Bronchial epithelial cell (primary cell): Measurements from ENCODE around the gene PIAS4. TPM values are rescaled to one million over a fixed set of nuclear protein-coding genes. Genes with fewer than 3 reads are reported as not detected.

Source experiments
- DNase-seq: peaks from one replicate; pipeline ENCODE4 v3.0.0-alpha.2; 2010; ENCODE audit warnings: low read depth
- FAIRE-seq: peaks from 2 replicates; lab custom pipeline; 2011; peaks lifted over from hg19 to GRCh38; lab: Jason Lieb, UNC
- H3K27me3 ChIP-seq: 2 replicates; pipeline ENCODE4 v1.5.1; 2011; ENCODE audit warnings: low read length; ENCODE audit not compliant: control insufficient read depth, insufficient read depth
- H3K36me3 ChIP-seq: 2 replicates; pipeline ENCODE4 v1.5.1; 2011; ENCODE audit warnings: low read length; ENCODE audit not compliant: control insufficient read depth, insufficient read depth
- H3K4me3 ChIP-seq: 2 replicates; pipeline ENCODE4 v1.5.1; 2011; ENCODE audit warnings: mild to moderate bottlenecking, low read depth, low read length, control low read depth
- total RNA-seq: library from RNA; depleted of rRNA; stranded (reverse); fragments of >200 nt; gene quantifications from 2 replicates; pipeline ENCODE4 v1.2.1, GENCODE V29; 2014
- TF ChIP-seq, protein P1 (sequence below): IDR thresholded peaks from 2 replicates; pipeline ENCODE4 v1.5.1; 2011; ENCODE audit warnings: mild to moderate bottlenecking, moderate library complexity, low read length, control low read depth, inconsistent platforms; ENCODE audit not compliant: insufficient read depth, severe bottlenecking

PIAS4 gene
- total RNA-seq, 1 donor from 2014 or later: 10.0 TPM

DNA sequence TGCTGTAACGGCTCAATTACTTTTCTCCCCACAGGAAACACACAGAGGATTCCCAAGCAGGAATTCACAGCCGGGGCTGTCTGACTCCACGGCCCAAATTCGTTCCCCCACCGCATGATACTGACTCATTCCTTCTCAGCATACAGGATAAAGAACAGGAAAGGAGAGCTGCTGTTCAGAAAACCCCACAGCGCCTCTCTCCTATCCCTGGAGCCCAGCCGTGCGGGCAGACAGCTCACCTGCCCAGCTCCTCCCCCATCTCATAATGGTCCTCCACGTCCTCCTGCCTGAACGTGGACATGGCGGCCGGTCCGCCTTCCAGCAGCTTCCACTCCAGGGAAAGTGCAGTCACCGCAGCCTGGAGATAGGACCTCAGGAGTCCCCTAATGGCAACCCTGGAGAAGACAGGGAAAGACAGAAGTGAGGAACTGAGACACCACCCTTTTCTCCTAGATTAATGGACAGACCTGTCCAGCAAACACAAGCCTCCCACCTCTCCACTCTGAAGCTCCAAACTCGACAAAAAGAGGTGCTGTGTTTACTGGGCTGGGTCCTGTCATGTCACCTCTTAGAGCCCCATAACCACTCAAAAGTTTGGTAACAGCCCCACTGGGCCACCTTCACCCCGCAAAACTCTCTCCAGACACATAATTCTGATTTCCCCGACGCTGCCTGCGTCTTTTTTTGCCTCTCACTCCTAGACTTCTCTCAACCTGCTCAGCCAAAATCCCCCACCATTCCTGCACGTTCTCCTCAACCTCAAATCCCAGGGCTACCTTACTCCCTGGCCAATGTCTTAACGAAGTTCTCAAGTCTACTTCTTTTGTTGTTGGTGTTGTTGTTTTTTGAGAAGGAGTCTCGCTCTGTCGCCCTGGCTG, 37.9 kb upstream of the PIAS4 start:
- FAIRE-seq (peak; percentile 68), DNase-seq (peak; percentile 94)
- peak overlapping the region; percentile 96 for H3K4me3 ChIP-seq
- TF ChIP-seq, protein P1, sequence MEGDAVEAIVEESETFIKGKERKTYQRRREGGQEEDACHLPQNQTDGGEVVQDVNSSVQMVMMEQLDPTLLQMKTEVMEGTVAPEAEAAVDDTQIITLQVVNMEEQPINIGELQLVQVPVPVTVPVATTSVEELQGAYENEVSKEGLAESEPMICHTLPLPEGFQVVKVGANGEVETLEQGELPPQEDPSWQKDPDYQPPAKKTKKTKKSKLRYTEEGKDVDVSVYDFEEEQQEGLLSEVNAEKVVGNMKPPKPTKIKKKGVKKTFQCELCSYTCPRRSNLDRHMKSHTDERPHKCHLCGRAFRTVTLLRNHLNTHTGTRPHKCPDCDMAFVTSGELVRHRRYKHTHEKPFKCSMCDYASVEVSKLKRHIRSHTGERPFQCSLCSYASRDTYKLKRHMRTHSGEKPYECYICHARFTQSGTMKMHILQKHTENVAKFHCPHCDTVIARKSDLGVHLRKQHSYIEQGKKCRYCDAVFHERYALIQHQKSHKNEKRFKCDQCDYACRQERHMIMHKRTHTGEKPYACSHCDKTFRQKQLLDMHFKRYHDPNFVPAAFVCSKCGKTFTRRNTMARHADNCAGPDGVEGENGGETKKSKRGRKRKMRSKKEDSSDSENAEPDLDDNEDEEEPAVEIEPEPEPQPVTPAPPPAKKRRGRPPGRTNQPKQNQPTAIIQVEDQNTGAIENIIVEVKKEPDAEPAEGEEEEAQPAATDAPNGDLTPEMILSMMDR: peak; percentile 20
- no peaks in the 10 kb centered on the region for H3K27me3 ChIP-seq
- H3K36me3 ChIP-seq: peaks cover 24% of the 10 kb centered on the region

DNA sequence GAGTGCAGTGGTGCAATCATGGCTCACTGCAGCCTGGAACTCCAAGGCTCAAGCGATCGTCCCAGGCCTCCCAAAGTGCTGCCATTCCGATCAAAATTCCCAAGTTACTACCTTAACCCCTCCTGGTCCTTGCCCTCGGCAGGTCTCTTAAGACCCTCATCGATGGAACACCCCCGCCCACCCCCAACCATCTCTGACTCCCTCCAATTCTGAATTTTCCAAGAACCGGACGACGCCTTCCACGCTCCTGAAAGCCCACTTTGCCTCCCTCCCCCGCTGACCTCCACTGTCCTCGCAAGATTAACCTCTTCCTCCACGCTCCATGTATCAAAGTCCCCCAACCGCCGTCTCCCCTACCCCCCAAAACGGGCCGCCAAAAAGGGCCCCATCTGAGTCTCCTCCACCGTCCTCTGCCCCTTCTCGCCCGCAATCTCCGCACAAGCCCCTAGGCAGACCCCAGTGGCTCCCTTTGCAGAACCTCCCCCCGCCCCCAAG, 37.2 kb upstream of the PIAS4 start:
- FAIRE-seq (no peak), DNase-seq (no peak)

DNA sequence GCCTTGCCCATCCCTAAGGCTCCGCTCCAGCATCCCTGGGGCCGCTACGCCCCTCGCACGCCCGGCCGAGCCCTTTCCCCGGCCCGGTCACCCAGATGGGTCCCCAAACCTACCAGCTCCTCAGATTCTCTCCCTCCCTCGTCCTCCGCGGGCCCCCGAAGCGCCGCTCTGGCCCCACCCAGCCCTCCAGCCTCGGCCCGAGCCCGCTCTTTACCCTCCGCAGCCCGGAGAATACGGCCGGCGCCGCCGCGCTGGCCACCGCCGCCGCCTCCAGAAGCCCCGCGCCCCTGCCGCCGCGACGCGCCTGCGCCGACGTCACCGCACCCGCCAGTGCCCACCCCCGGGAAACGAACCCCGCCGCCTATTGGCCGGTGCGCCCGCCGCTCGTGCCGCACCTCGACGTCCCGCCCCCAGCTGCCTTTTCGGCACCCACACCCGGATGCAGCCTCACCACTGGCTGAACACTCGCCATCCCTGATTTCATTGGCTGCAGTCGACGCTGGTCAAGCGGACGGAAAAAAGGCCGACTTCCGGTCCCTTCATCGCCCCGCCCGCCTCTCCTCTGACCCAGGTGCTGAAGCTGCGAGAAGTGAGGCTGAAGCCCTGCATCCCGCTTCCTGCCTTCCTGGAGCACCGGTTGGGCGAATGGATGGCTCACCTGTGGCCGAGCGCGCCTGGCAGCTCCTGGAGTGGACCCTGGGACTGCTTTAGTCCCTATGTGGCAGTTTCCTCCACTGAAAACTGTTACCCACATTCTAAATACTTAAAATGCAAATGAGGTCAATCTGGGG, 36.5 kb upstream of the PIAS4 start, which contains the start of gene DAPK3:
DAPK3 (minus strand) TSS at position 292 of the 791 bp plus-strand sequence. CDS start 1,364 bp downstream, outside the sequence.
- DNase-seq (peak; percentile 96), FAIRE-seq (no peak)
- Histone ChIP-seq H3K4me3 (peak within 1 kb of the TSS; percentile 96), H3K36me3 (peaks cover 24% of the 10 kb centered on the region), H3K27me3 (no peaks in the 10 kb centered on the region)
- TF ChIP-seq, protein P1: no peak

More for the DNA sequence above, 37.2 kb upstream of the PIAS4 start:
- TF ChIP-seq, protein P1: no peak
- peak overlapping the region; percentile 96 for H3K4me3 ChIP-seq
- H3K36me3 ChIP-seq: peaks cover 24% of the 10 kb centered on the region
- H3K27me3 ChIP-seq: no peaks in the 10 kb centered on the region

DNA sequence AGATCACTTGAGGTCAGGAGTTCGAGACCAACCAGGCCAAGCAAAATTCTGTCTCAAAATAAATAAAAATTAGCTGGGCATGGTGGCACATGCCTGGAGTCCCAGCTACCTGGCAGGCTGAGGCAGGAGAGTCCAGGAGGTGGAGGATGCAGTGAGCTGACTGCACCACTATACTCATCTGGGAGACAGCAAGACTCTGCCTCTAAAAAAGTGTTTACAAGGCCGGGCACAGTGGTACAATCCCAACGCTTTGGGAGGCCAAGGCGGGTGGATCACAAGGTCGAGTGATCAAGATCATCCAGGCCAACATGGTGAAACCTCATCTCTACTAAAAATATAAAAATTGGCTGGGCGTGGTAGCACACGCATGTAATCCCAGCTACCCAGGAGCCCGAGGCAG, 32.4 kb upstream of the PIAS4 start:
- peaks cover 43% of the 10 kb centered on the region for H3K36me3 ChIP-seq
- FAIRE-seq (no peak), DNase-seq (no peak)
- TF ChIP-seq, protein P1: no peak
- H3K4me3 ChIP-seq: no peak overlapping the region
- no peaks in the 10 kb centered on the region for H3K27me3 ChIP-seq

DNA sequence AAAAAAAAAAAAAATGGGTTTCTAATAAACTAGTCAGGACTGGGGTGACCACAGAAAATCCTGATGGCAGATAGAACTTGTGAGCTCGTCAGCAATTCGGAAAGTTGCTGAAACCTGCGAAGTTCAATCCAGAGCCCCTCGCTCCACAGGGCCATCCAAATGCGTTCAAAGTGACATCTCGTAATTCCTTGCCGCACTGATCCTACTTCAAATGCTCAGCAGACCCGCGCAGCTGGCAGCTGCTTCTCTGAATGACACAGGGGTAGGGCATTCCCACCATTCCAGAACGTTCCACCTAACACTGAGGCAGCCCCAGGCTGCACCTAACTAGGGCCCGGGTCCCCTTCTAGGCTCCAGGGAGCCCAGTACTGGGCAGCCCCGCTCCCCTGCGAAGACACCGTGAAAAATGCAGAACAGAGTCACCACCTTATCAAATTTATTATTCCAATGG, 31.9 kb upstream of the PIAS4 start:
- no peak overlapping the region for H3K4me3 ChIP-seq
- FAIRE-seq (no peak), DNase-seq (no peak)
- H3K36me3 ChIP-seq: peaks cover 48% of the 10 kb centered on the region
- TF ChIP-seq, protein P1: no peak
- no peaks in the 10 kb centered on the region for H3K27me3 ChIP-seq
